Measurements from ENCODE around the gene SF3B3.
A peak's percentile ranks its signal among the peaks of the same experiment; 100 is the strongest.
"Not testable (repeated sequence)": the region's sequence is repeated elsewhere in the genome, so short reads cannot be mapped to it uniquely, and the experiment has no call there.

The SF3B3 gene

GRCh38 chr16:70520612-70521297 is 2.9 kb upstream of the SF3B3 start:
- TF ChIP-seq POLR2A (IDR thresholded peaks at IDR 0.05; ENCODE audit: low read depth, low read length) (no peak), TAF1 (IDR thresholded peaks at IDR 0.05; ENCODE audit: borderline replicate concordance, low read depth, low read length) (no peak), POLR2AphosphoS5 (IDR thresholded peaks at IDR 0.05; ENCODE audit: low read depth, low read length) (no peak)
- peak; percentile 5 for FAIRE-seq
- no peak for DNase-seq (ENCODE audit: insufficient read length)

DNA sequence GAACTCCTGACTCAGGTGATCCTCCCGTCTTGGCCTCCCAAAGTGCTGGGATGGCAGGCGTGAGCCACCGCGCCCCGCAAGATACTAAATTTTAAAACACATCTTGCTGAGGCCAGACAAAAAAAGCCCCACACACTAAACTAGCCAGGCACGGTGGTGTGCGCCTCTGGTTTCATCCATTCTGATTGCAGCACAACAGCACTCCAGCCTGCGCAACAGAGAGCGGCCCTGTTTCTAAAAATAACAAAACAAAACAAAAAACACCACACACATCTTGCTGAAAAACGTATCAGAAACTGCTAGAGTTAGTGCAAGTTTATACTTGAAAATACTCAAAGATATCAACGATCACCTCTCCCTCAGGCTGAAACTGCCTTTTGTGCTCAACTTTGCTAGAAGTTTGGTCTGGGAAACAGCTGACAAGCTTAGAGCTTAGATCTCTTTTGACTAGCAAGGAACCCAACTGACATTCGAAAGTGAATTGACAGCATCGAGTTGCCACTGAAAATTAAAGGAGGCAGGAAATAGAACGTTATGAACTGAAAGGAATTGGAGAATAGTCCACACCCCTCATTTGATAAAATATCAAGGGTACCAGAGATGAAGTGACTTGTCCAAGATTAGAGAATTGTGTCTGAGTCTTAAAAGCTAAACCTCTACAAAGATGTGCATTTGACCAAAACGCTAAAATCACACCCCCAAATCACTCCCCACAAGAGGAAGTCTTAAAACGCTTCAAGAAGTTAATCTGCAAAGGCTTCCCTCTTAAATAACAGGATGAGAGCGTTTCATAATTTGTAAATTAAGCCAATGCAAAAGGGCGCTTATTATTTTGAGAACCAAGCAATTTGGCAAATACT is 1.2 kb upstream of the SF3B3 start:
- FAIRE-seq, result peak; percentile 38
- no peak for DNase-seq (ENCODE audit: insufficient read length)

GRCh38 chr16:70523076-70523742 is 407 bp upstream of the SF3B3 start, which contains the start of gene COG4:
Gene COG4 (minus strand): TSS chr16:70523554. CDS start chr16:70523543, 11 bp downstream.
- TF ChIP-seq POLR2AphosphoS5 (IDR thresholded peaks at IDR 0.05; ENCODE audit: low read depth, low read length) (peak; percentile 81), TAF1 (IDR thresholded peaks at IDR 0.05; ENCODE audit: borderline replicate concordance, low read depth, low read length) (peak; percentile 76), POLR2A (IDR thresholded peaks at IDR 0.05; ENCODE audit: low read depth, low read length) (peak; percentile 94)
- peak; percentile 77 for DNase-seq (ENCODE audit: insufficient read length)
- FAIRE-seq, result peak; percentile 78

More for the DNA sequence above, 1.2 kb upstream of the SF3B3 start:
- TF ChIP-seq POLR2AphosphoS5 (IDR thresholded peaks at IDR 0.05; ENCODE audit: low read depth, low read length) (no peak), POLR2A (IDR thresholded peaks at IDR 0.05; ENCODE audit: low read depth, low read length) (no peak)

DNA sequence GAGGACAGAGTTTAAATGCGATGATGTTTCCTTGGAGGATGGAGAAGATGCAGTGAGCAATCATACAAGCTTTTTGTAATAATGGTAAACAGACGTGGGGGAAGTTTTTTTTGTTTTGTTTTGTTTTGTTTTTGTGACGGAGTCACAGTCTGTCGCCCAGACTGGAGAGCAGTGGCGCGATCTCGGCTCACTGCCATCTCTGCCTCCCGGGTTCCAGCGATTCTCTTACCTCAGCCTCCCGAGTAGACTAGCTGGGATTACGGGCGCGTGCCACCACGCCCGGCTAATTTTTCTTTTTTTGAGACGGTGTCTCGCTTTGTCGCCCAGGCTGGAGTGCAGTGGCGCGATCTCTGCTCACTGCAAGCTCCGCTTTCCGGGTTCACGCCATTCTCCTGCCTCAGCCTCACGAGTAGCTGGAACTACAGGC is 796 bp downstream of the SF3B3 start:
- FAIRE-seq; DNase-seq (ENCODE audit: insufficient read length): not testable (repeated sequence)

- DNase-seq (ENCODE audit: insufficient read length) (no peak), FAIRE-seq (no peak)
- TF ChIP-seq POLR2AphosphoS5 (IDR thresholded peaks at IDR 0.05; ENCODE audit: low read depth, low read length) (no peak), POLR2A (IDR thresholded peaks at IDR 0.05; ENCODE audit: low read depth, low read length) (no peak), TAF1 (IDR thresholded peaks at IDR 0.05; ENCODE audit: borderline replicate concordance, low read depth, low read length) (no peak)
Observed at GRCh38 chr16:70526403-70526802, 2.8 kb downstream of the SF3B3 start.

DNA sequence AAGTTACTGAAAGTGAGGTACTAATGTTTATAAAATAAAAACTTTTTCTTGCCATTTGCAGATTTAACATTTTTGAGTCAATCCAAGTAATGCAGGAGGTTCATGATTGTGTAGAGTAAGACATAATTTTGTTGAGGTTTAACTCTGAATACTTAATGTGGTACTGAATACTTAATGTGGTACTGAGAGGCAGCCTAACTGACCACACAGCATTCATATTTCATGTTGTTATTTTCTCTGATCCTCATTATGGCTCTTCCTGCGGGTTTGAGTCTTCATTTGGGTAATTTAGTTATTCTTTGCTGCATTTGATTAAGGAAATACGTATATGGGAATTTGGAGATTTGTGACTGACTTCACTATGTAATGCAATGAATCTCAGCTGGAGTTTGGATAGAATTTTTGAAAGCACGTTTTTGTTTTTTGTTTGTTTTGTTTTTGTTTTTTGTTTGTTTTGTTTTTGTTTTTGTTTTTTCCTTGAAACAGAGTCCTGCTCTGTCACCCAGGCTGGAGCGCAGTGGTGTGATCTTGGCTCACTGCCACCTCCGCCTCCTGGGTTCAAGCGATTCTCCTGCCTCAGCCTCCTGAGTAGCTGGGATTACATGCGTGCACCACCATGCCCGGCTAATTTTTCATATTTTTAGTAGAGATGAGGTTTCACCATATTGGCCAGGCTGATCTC is 3.8 kb downstream of the SF3B3 start:
- no peak for FAIRE-seq
- no peak for DNase-seq (ENCODE audit: insufficient read length)
- TF ChIP-seq TAF1 (IDR thresholded peaks at IDR 0.05; ENCODE audit: borderline replicate concordance, low read depth, low read length), result no peak
- TF ChIP-seq POLR2A (IDR thresholded peaks at IDR 0.05; ENCODE audit: low read depth, low read length), result no peak
- no peak for TF ChIP-seq POLR2AphosphoS5 (IDR thresholded peaks at IDR 0.05; ENCODE audit: low read depth, low read length)

- DNase-seq (ENCODE audit: insufficient read length), result no peak
- FAIRE-seq, result no peak
- TF ChIP-seq POLR2A (IDR thresholded peaks at IDR 0.05; ENCODE audit: low read depth, low read length), result no peak
- no peak for TF ChIP-seq POLR2AphosphoS5 (IDR thresholded peaks at IDR 0.05; ENCODE audit: low read depth, low read length)
Observed at GRCh38 chr16:70529051-70529777, 5.6 kb downstream of the SF3B3 start.

DNA sequence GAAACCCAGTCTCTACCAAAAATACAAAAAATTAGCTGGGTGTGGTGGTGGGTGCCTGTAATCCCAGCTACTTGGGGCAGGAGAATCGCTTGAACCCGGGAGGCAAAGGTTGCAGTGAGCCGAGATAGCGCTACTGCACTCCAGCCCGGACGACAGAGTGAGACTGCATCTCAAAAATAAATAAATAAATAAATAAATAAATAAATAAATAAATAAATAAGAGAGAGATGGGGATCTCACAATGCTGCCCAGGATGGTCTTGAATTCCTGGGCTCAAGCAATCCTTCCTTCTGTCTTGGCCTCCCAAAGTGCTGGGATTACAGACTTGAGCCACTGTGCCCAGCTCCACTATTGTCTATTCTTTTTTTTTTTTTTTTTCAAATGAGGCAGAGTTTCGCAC is 6.3 kb downstream of the SF3B3 start:
- not testable (repeated sequence) for DNase-seq (ENCODE audit: insufficient read length); FAIRE-seq

DNA sequence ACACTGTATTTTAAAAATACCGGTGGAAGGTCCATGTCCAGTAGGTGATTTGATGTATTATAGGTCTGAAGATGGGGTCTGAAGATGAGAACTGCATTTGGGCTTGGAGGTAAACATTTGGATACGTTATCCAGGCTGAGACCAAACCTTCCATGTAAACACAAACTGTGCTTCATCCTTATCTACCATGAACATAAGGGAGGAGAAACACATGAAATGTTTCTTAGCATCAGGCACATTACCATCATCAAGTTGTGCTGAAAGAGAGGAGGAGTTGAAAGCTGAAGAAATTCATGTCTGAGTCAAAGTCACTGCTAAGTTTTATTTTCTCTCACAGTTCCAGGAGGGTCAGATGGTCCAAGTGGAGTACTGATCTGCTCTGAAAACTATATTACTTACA is 11.4 kb downstream of the SF3B3 start:
- TF ChIP-seq TAF1 (IDR thresholded peaks at IDR 0.05; ENCODE audit: borderline replicate concordance, low read depth, low read length) (no peak), POLR2A (IDR thresholded peaks at IDR 0.05; ENCODE audit: low read depth, low read length) (no peak), POLR2AphosphoS5 (IDR thresholded peaks at IDR 0.05; ENCODE audit: low read depth, low read length) (no peak)
- FAIRE-seq (no peak), DNase-seq (ENCODE audit: insufficient read length) (no peak)

GRCh38 chr16:70540994-70541393 is 17.4 kb downstream of the SF3B3 start:
- FAIRE-seq (no peak), DNase-seq (ENCODE audit: insufficient read length) (no peak)
- TF ChIP-seq POLR2A (IDR thresholded peaks at IDR 0.05; ENCODE audit: low read depth, low read length), result no peak
- TF ChIP-seq TAF1 (IDR thresholded peaks at IDR 0.05; ENCODE audit: borderline replicate concordance, low read depth, low read length), result no peak
- TF ChIP-seq POLR2AphosphoS5 (IDR thresholded peaks at IDR 0.05; ENCODE audit: low read depth, low read length), result no peak

- TF ChIP-seq POLR2A (IDR thresholded peaks at IDR 0.05; ENCODE audit: low read depth, low read length), result peak; percentile 18; the same call in 1 of the 2 replicates
- TF ChIP-seq POLR2AphosphoS5 (IDR thresholded peaks at IDR 0.05; ENCODE audit: low read depth, low read length), result no peak
- no peak for TF ChIP-seq TAF1 (IDR thresholded peaks at IDR 0.05; ENCODE audit: borderline replicate concordance, low read depth, low read length)
- DNase-seq (ENCODE audit: insufficient read length), result no peak
- FAIRE-seq, result no peak
Observed at GRCh38 chr16:70544548-70544947, 20.9 kb downstream of the SF3B3 start.
